Astrocyte (in vitro differentiated cells and primary cell): ENCODE data around the gene CHRNB2.

Source experiments
- CTCF ChIP-seq: IDR thresholded peaks from 2 replicates; pipeline ENCODE4 v1.5.1; 2011; ENCODE audit warnings: low read depth, mild to moderate bottlenecking, inconsistent platforms, low read length, moderate library complexity; ENCODE audit not compliant: insufficient read depth
- EZH2 ChIP-seq: IDR thresholded peaks from 2 replicates; pipeline ENCODE4 v1.6.1; 2012; ENCODE audit warnings: mild to moderate bottlenecking, low read length, inconsistent platforms; ENCODE audit not compliant: insufficient read depth

- no peak for TF ChIP-seq CTCF
- no peak for TF ChIP-seq EZH2
These were observed 38.0 kb downstream of the CHRNB2 start for GRCh38 chr1:154605534-154605933.
